Esophagus squamous epithelium (tissue), 5 donors: ENCODE measurements around the gene FHL2. TPM values are rescaled to one million over a fixed set of nuclear protein-coding genes. Genes with fewer than 3 reads are reported as not detected.
A peak's percentile ranks its signal among the peaks of the same experiment; 100 is the strongest.

ENCODE experiments used
- DNase-seq: peaks from one replicate; lab custom pipeline; 2025; lab: John Stamatoyannopoulos, UW
- H3K27ac ChIP-seq, 4 donors: fragments of 200-600 bp; sonication (generic); one replicate each; pipeline ENCODE4 v1.5.1; 2016 to 2019; ENCODE audit warnings: mild to moderate bottlenecking in 1 of 4
- H3K27me3 ChIP-seq, 4 donors: fragments of 200-600 bp; sonication (generic); 1 replicate in 3 of 4; 2 replicates in 1 of 4; pipeline versions ENCODE4 v1.5.1 to v1.6.0; 2017 to 2021; ENCODE audit warnings: antibody characterized with exemption in 1 of 4
- H3K36me3 ChIP-seq, 3 donors: fragments of 200-600 bp; sonication (generic); one replicate each; pipeline ENCODE4 v1.5.1; 2016 to 2019
- H3K4me1 ChIP-seq, 3 donors: fragments of 200-600 bp; sonication (generic); one replicate each; pipeline ENCODE4 v1.5.1; 2017 to 2019
- H3K4me3 ChIP-seq, 4 donors: fragments of 200-600 bp; sonication (generic); 1 replicate in 3 of 4; 2 replicates in 1 of 4; pipeline ENCODE4 v1.5.1; 2016 to 2019; ENCODE audit warnings: mild to moderate bottlenecking in 2 of 4, moderate library complexity in 1 of 4
- H3K9me3 ChIP-seq, 3 donors: fragments of 200-600 bp; sonication (generic); one replicate each; pipeline ENCODE4 v1.5.1; 2016 to 2019
- CTCF ChIP-seq, 6 experiments: fragments of 450-650 bp in 4 of 6; fragments of 200-600 bp in 2 of 6; sonication (generic) in 2 of 6; IDR thresholded peaks; one replicate each; pipeline ENCODE4 v1.5.1; 2016 to 2019; ENCODE audit warnings: antibody characterized with exemption in 6 of 6, mild to moderate bottlenecking in 4 of 6, moderate library complexity in 4 of 6
- POLR2A ChIP-seq, 4 donors: fragments of 450-650 bp; IDR thresholded peaks; one replicate each; pipeline ENCODE4 v1.6.1; 2017; ENCODE audit warnings: antibody characterized with exemption in 4 of 4, mild to moderate bottlenecking in 4 of 4, moderate library complexity in 3 of 4
- WGBS, 2 donors: methylation state at CpG; one replicate each; pipeline ENCODE4 v1.1.5; 2018; 5-methylcytosine and 5-hydroxymethylcytosine counted together
- intact Hi-C: fragments of 100-400 bp; cut with DNase I; formaldehyde crosslinking; loops from one replicate; pipeline ENCODE4 v1.15.0; 2022
- total RNA-seq, 4 donors: library from RNA; depleted of rRNA; stranded (reverse); fragments of >200 nt; gene quantifications; one replicate each; pipeline ENCODE4 v1.1.0, GENCODE V29; 2016
- donor health status: DM: yes; HTN: yes; CAD: no.

The FHL2 gene
- total RNA-seq, 4 donors from 2014 or later = 46.1 to 89.1 (median 54.7) TPM

- peak overlapping the region; percentile 88 to 98 (median 98) for H3K27ac ChIP-seq
- 23 to 52% methylated on average over 5 to 7 of the region's 7 CpGs for WGBS, 2 donors
- H3K4me3 ChIP-seq = peak overlapping the region in 3 of 4 donors; percentile 86 to 97 (median 93)
- intact Hi-C loops = no loop called here
- H3K4me1 ChIP-seq = peaks cover 22 to 93% (median 51%) of the 10 kb centered on the region in 3 donors
- no peaks in the 10 kb centered on the region for H3K36me3 ChIP-seq
- TF ChIP-seq POLR2A (IDR thresholded peaks at IDR 0.05) (no peak), CTCF (IDR thresholded peaks at IDR 0.05) (no peak)
- H3K9me3 ChIP-seq = no peaks in the 10 kb centered on the region
- DNase-seq = no peak
- H3K27me3 ChIP-seq = peaks cover 0 to 18% (median 0%) of the 10 kb centered on the region in 4 donors
Observed at GRCh38 chr2:105395691-105396090, 3.2 kb downstream of the FHL2 start.

- peaks cover 22 to 96% (median 54%) of the 10 kb centered on the region in 3 donors for H3K4me1 ChIP-seq
- peak overlapping the region; percentile 88 to 98 (median 98) for H3K27ac ChIP-seq
- intact Hi-C loops = no loop called here
- peak overlapping the region in 3 of 4 donors; percentile 86 to 97 (median 93) for H3K4me3 ChIP-seq
- H3K9me3 ChIP-seq = no peaks in the 10 kb centered on the region
- 50 to 52% methylated on average over 11 of the region's 12 CpGs for WGBS, 2 donors
- DNase-seq = no peak
- H3K27me3 ChIP-seq = peaks cover 0 to 18% (median 0%) of the 10 kb centered on the region in 4 donors
- no peak for TF ChIP-seq POLR2A (IDR thresholded peaks at IDR 0.05)
- no peak for TF ChIP-seq CTCF (IDR thresholded peaks at IDR 0.05)
- H3K36me3 ChIP-seq = no peaks in the 10 kb centered on the region
Observed at GRCh38 chr2:105394951-105395611, 3.8 kb downstream of the FHL2 start.

GRCh38 chr2:105393373-105394055 lies 5.3 kb downstream of the FHL2 start:
- H3K27me3 ChIP-seq = peaks cover 0 to 4% (median 0%) of the 10 kb centered on the region in 4 donors
- H3K36me3 ChIP-seq = no peaks in the 10 kb centered on the region
- WGBS, 2 donors = 53 to 68% methylated on average over 12 to 13 of the region's 13 CpGs
- TF ChIP-seq CTCF (IDR thresholded peaks at IDR 0.05) = no peak
- TF ChIP-seq POLR2A (IDR thresholded peaks at IDR 0.05) = no peak
- H3K27ac ChIP-seq = peak overlapping the region in 3 of 4 donors; percentile 34 to 98 (median 49)
- peak overlapping the region in 1 of 4 donors; percentile 1 for H3K4me3 ChIP-seq
- H3K4me1 ChIP-seq = peaks cover 19 to 93% (median 57%) of the 10 kb centered on the region in 3 donors
- intact Hi-C loops = no loop called here
- DNase-seq = no peak
- no peaks in the 10 kb centered on the region for H3K9me3 ChIP-seq

- no peak for DNase-seq
- Histone ChIP-seq H3K4me1 (peaks cover 23 to 95% (median 60%) of the 10 kb centered on the region in 3 donors), H3K36me3 (peaks cover 0 to 11% (median 0%) of the 10 kb centered on the region in 3 donors), H3K27me3 (no peaks in the 10 kb centered on the region), H3K4me3 (no peak overlapping the region), H3K27ac (peak overlapping the region; percentile 4 to 76 (median 69)), H3K9me3 (no peaks in the 10 kb centered on the region)
- 42 to 59% methylated on average over 8 of the region's 9 CpGs for WGBS, 2 donors
- intact Hi-C loops = no loop called here
- TF ChIP-seq CTCF (IDR thresholded peaks at IDR 0.05) (no peak), POLR2A (IDR thresholded peaks at IDR 0.05) (no peak)
Observed at GRCh38 chr2:105391763-105392662, 6.8 kb downstream of the FHL2 start.
